Measurements from ENCODE around the gene THADA. TPM values are rescaled to one million over a fixed set of nuclear protein-coding genes. Genes with fewer than 3 reads are reported as not detected.

THADA gene
- total and polyA plus RNA-seq, 8 donors = 9.4 to 25.1 (median 18.2) TPM

GRCh38 chr2:43437363-43437762 lies 158.5 kb downstream of the THADA start:
- intact Hi-C loops (cut with DNase I) = no loop called here
- H3K36me3 ChIP-seq = no peaks in the 10 kb centered on the region
- no peak overlapping the region for H3K4me3 ChIP-seq
- no peak for DNase-seq
- ATAC-seq = no peak
- no peaks in the 10 kb centered on the region for H3K27me3 ChIP-seq
- peaks cover 7 to 20% (median 11%) of the 10 kb centered on the region in 3 donors for H3K4me1 ChIP-seq
- TF ChIP-seq CTCF (IDR thresholded peaks at IDR 0.05) = no peak
- H3K9me3 ChIP-seq = no peaks in the 10 kb centered on the region
- no peak overlapping the region for H3K27ac ChIP-seq
- FAIRE-seq = no peak
- 90 to 96% methylated on average over 2 of the region's 2 CpGs for WGBS, 2 donors

- Histone ChIP-seq H3K27me3 (no peaks in the 10 kb centered on the region), H3K27ac (no peak overlapping the region), H3K9me3 (no peaks in the 10 kb centered on the region), H3K36me3 (no peaks in the 10 kb centered on the region), H3K4me1 (peaks cover 7 to 18% (median 9%) of the 10 kb centered on the region in 3 donors), H3K4me3 (no peak overlapping the region)
- WGBS, 2 donors = 92 to 94% methylated on average over 1 of the region's 1 CpG
- no peak for ATAC-seq
- TF ChIP-seq CTCF (IDR thresholded peaks at IDR 0.05) = no peak
- intact Hi-C loops (cut with DNase I) = no loop called here
- DNase-seq = no peak
- no peak for FAIRE-seq
These were observed 159.4 kb downstream of the THADA start for GRCh38 chr2:43436431-43436830.

- intact Hi-C loops (cut with DNase I) = no loop called here
- ATAC-seq = no peak
These were observed 160.1 kb downstream of the THADA start for GRCh38 chr2:43435746-43436145.

GRCh38 chr2:43430489-43430888 lies 165.3 kb downstream of the THADA start:
- FAIRE-seq (no peak), DNase-seq (peak in 1 of 6 donors; percentile 24), ATAC-seq (peak in 3 of 4 donors; percentile 66 to 79 (median 72))
- H3K27me3 ChIP-seq = no peaks in the 10 kb centered on the region
- WGBS, 2 donors = 26 to 32% methylated on average over 2 of the region's 2 CpGs
- intact Hi-C loops (cut with DNase I) = no loop called here
- no peaks in the 10 kb centered on the region for H3K9me3 ChIP-seq
- peak overlapping the region in 1 of 4 donors; percentile 8 for H3K27ac ChIP-seq
- H3K4me1 ChIP-seq = peaks cover 0 to 10% (median 5%) of the 10 kb centered on the region in 3 donors
- no peak overlapping the region for H3K4me3 ChIP-seq
- no peaks in the 10 kb centered on the region for H3K36me3 ChIP-seq
- TF ChIP-seq CTCF (IDR thresholded peaks at IDR 0.05) = no peak

More at GRCh38 chr2:43435746-43436145, 160.1 kb downstream of the THADA start:
- no peak overlapping the region for H3K27ac ChIP-seq
- TF ChIP-seq CTCF (IDR thresholded peaks at IDR 0.05) = no peak
- no peaks in the 10 kb centered on the region for H3K9me3 ChIP-seq
- no peak for FAIRE-seq
- H3K4me1 ChIP-seq = peaks cover 2 to 11% (median 4%) of the 10 kb centered on the region in 3 donors
- no peak overlapping the region for H3K4me3 ChIP-seq
- DNase-seq = no peak
- H3K36me3 ChIP-seq = no peaks in the 10 kb centered on the region
- H3K27me3 ChIP-seq = no peaks in the 10 kb centered on the region

DNA sequence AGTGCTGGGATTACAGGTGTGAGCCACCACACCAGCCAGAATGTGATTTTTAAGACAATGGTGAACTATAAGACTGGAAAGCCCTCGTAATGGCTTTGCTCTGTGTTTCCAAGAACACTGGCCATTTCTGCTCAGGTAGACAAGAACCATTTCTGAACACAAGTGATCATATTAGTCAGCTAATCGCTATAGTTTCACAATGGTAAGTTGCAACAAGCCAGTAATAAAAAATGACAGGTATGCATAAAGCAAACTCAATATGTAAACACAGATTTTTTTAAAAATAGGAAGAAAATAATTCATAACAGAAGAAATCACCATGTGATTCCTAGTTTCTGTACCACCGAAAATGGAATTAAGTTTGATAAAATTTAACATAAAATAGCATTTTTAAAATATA lies 166.5 kb downstream of the THADA start:
- Histone ChIP-seq H3K36me3 (no peaks in the 10 kb centered on the region), H3K27ac (no peak overlapping the region), H3K4me1 (peaks cover 0 to 14% (median 5%) of the 10 kb centered on the region in 3 donors), H3K27me3 (no peaks in the 10 kb centered on the region), H3K4me3 (no peak overlapping the region), H3K9me3 (no peaks in the 10 kb centered on the region)
- DNase-seq (no peak), FAIRE-seq (no peak), ATAC-seq (no peak)
- intact Hi-C loops (cut with DNase I) = no loop called here
- no peak for TF ChIP-seq CTCF (IDR thresholded peaks at IDR 0.05)
- 97% methylated on average over 3 of the region's 3 CpGs for WGBS, 2 donors

Measured in pancreas (tissue), 10 donors.